Measurements from ENCODE around the gene OXCT1.
"Not testable (repeated sequence)": the region's sequence is repeated elsewhere in the genome, so short reads cannot be mapped to it uniquely, and the experiment has no call there.

Gene OXCT1

DNA sequence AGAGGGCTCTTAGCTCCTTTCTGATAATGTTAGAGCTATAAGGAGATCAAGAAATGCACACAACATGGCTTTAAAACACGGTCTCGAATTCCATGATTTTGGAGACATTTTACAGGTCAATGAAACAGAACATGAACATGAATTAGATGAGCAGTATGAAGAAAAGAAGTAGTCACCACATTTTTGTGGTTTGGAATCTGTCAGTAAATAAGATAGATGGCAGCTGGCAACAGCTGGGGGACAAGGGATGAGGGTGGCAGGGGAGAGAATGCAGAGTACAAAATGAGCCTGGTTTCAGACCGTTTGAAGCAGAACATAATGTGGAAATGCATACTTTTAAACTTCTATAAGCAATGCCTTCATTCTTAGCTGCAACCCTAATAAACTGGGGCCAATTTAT, 107.1 kb downstream of the OXCT1 start:
- 90 to 98% methylated on average over 2 to 3 of the region's 3 CpGs for WGBS, 2 experiments
- no peaks in the 10 kb centered on the region for H3K9me3 ChIP-seq (ENCODE audit: control insufficient read depth, low read length)
- H3K4me3 ChIP-seq (ENCODE audit: insufficient read depth, low read depth, low read length), result no peak overlapping the region
- H3K36me3 ChIP-seq (ENCODE audit: control insufficient read depth, insufficient read depth, low read length), result no peaks in the 10 kb centered on the region
- H3K27ac ChIP-seq (ENCODE audit: insufficient read depth, low read depth, low read length, poor library complexity, severe bottlenecking), result no peak overlapping the region
- H3K27me3 ChIP-seq (ENCODE audit: control insufficient read depth, insufficient read depth, low read length, poor library complexity, severe bottlenecking), result no peaks in the 10 kb centered on the region
- no peaks in the 10 kb centered on the region for H3K4me1 ChIP-seq (ENCODE audit: control insufficient read depth, insufficient read depth, low read length)

- Histone ChIP-seq H3K27me3 (ENCODE audit: control insufficient read depth, insufficient read depth, low read length, poor library complexity, severe bottlenecking) (no peaks in the 10 kb centered on the region), H3K9me3 (ENCODE audit: control insufficient read depth, low read length) (no peaks in the 10 kb centered on the region), H3K36me3 (ENCODE audit: control insufficient read depth, insufficient read depth, low read length) (no peaks in the 10 kb centered on the region), H3K4me3 (ENCODE audit: insufficient read depth, low read depth, low read length) (no peak overlapping the region), H3K4me1 (ENCODE audit: control insufficient read depth, insufficient read depth, low read length) (no peaks in the 10 kb centered on the region), H3K27ac (ENCODE audit: insufficient read depth, low read depth, low read length, poor library complexity, severe bottlenecking) (no peak overlapping the region)
- 91 to 100% methylated on average over 1 of the region's 1 CpG for WGBS, 2 experiments
These were observed 107.8 kb downstream of the OXCT1 start for GRCh38 chr5:41762426-41762825.

- no peak overlapping the region for H3K4me3 ChIP-seq (ENCODE audit: insufficient read depth, low read depth, low read length)
- 100% methylated on average over 1 of the region's 1 CpG; no CpG with 5 or more reads in 1 of the 2 experiments for WGBS, 2 experiments
These were observed 108.6 kb downstream of the OXCT1 start for GRCh38 chr5:41761663-41762062.

GRCh38 chr5:41755705-41756104, 114.5 kb downstream of the OXCT1 start:
- WGBS, 2 experiments, result no CpG with 5 or more reads among the region's 1 CpG
- no peaks in the 10 kb centered on the region for H3K36me3 ChIP-seq (ENCODE audit: control insufficient read depth, insufficient read depth, low read length)
- H3K9me3 ChIP-seq (ENCODE audit: control insufficient read depth, low read length), result no peaks in the 10 kb centered on the region
- no peak overlapping the region for H3K4me3 ChIP-seq (ENCODE audit: insufficient read depth, low read depth, low read length)
- H3K4me1 ChIP-seq (ENCODE audit: control insufficient read depth, insufficient read depth, low read length), result no peaks in the 10 kb centered on the region
- no peak overlapping the region for H3K27ac ChIP-seq (ENCODE audit: insufficient read depth, low read depth, low read length, poor library complexity, severe bottlenecking)
- H3K27me3 ChIP-seq (ENCODE audit: control insufficient read depth, insufficient read depth, low read length, poor library complexity, severe bottlenecking), result no peaks in the 10 kb centered on the region

More at GRCh38 chr5:41761663-41762062, 108.6 kb downstream of the OXCT1 start:
- H3K27ac ChIP-seq (ENCODE audit: insufficient read depth, low read depth, low read length, poor library complexity, severe bottlenecking), result no peak overlapping the region
- H3K9me3 ChIP-seq (ENCODE audit: control insufficient read depth, low read length), result no peaks in the 10 kb centered on the region
- H3K4me1 ChIP-seq (ENCODE audit: control insufficient read depth, insufficient read depth, low read length), result no peaks in the 10 kb centered on the region
- H3K36me3 ChIP-seq (ENCODE audit: control insufficient read depth, insufficient read depth, low read length), result no peaks in the 10 kb centered on the region
- H3K27me3 ChIP-seq (ENCODE audit: control insufficient read depth, insufficient read depth, low read length, poor library complexity, severe bottlenecking), result no peaks in the 10 kb centered on the region

- Histone ChIP-seq H3K36me3 (ENCODE audit: control insufficient read depth, insufficient read depth, low read length) (no peaks in the 10 kb centered on the region), H3K9me3 (ENCODE audit: control insufficient read depth, low read length) (no peaks in the 10 kb centered on the region), H3K27ac (ENCODE audit: insufficient read depth, low read depth, low read length, poor library complexity, severe bottlenecking) (no peak overlapping the region), H3K4me3 (ENCODE audit: insufficient read depth, low read depth, low read length) (no peak overlapping the region), H3K4me1 (ENCODE audit: control insufficient read depth, insufficient read depth, low read length) (no peaks in the 10 kb centered on the region), H3K27me3 (ENCODE audit: control insufficient read depth, insufficient read depth, low read length, poor library complexity, severe bottlenecking) (no peaks in the 10 kb centered on the region)
- 86 to 100% methylated on average over 2 of the region's 2 CpGs for WGBS, 2 experiments
These were observed 115.4 kb downstream of the OXCT1 start for GRCh38 chr5:41754857-41755256.

DNA sequence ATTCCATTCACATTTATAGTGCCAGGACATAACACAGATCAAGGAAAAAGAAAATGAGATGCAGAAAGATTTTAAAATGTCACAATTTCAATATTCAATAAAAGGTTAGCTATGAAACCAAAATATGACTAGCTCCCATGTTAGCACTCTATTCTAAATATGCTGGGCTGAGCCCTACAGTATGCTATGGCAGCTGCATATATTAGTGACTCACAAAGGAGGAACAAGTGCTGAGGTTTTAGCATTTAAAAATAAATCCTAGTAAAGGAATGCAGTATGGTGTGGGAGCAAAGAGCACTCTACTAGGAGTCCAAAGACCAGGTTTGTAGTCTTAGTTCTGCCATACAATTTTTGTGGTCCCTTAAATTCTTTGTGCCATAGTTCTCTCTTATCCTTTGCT, 118.4 kb downstream of the OXCT1 start:
- Histone ChIP-seq H3K36me3 (ENCODE audit: control insufficient read depth, insufficient read depth, low read length) (peaks cover 3% of the 10 kb centered on the region), H3K27ac (ENCODE audit: insufficient read depth, low read depth, low read length, poor library complexity, severe bottlenecking) (no peak overlapping the region), H3K4me1 (ENCODE audit: control insufficient read depth, insufficient read depth, low read length) (no peaks in the 10 kb centered on the region), H3K9me3 (ENCODE audit: control insufficient read depth, low read length) (no peaks in the 10 kb centered on the region), H3K27me3 (ENCODE audit: control insufficient read depth, insufficient read depth, low read length, poor library complexity, severe bottlenecking) (no peaks in the 10 kb centered on the region), H3K4me3 (ENCODE audit: insufficient read depth, low read depth, low read length) (no peak overlapping the region)

- no peak overlapping the region for H3K4me3 ChIP-seq (ENCODE audit: insufficient read depth, low read depth, low read length)
- no peaks in the 10 kb centered on the region for H3K27me3 ChIP-seq (ENCODE audit: control insufficient read depth, insufficient read depth, low read length, poor library complexity, severe bottlenecking)
- WGBS, 2 experiments, result 94 to 100% methylated on average over 2 of the region's 2 CpGs
- peaks cover 6% of the 10 kb centered on the region for H3K36me3 ChIP-seq (ENCODE audit: control insufficient read depth, insufficient read depth, low read length)
- no peaks in the 10 kb centered on the region for H3K4me1 ChIP-seq (ENCODE audit: control insufficient read depth, insufficient read depth, low read length)
- H3K27ac ChIP-seq (ENCODE audit: insufficient read depth, low read depth, low read length, poor library complexity, severe bottlenecking), result no peak overlapping the region
- no peaks in the 10 kb centered on the region for H3K9me3 ChIP-seq (ENCODE audit: control insufficient read depth, low read length)
These were observed 121.6 kb downstream of the OXCT1 start for GRCh38 chr5:41748631-41749030.

- H3K27me3 ChIP-seq (ENCODE audit: control insufficient read depth, insufficient read depth, low read length, poor library complexity, severe bottlenecking), result no peaks in the 10 kb centered on the region
- no peaks in the 10 kb centered on the region for H3K9me3 ChIP-seq (ENCODE audit: control insufficient read depth, low read length)
- WGBS, 2 experiments, result 95 to 96% methylated on average over 1 of the region's 1 CpG
- no peak overlapping the region for H3K4me3 ChIP-seq (ENCODE audit: insufficient read depth, low read depth, low read length)
- no peaks in the 10 kb centered on the region for H3K4me1 ChIP-seq (ENCODE audit: control insufficient read depth, insufficient read depth, low read length)
- no peak overlapping the region for H3K27ac ChIP-seq (ENCODE audit: insufficient read depth, low read depth, low read length, poor library complexity, severe bottlenecking)
- H3K36me3 ChIP-seq (ENCODE audit: control insufficient read depth, insufficient read depth, low read length), result peaks cover 6% of the 10 kb centered on the region
These were observed 122.5 kb downstream of the OXCT1 start for GRCh38 chr5:41747708-41748107.

DNA sequence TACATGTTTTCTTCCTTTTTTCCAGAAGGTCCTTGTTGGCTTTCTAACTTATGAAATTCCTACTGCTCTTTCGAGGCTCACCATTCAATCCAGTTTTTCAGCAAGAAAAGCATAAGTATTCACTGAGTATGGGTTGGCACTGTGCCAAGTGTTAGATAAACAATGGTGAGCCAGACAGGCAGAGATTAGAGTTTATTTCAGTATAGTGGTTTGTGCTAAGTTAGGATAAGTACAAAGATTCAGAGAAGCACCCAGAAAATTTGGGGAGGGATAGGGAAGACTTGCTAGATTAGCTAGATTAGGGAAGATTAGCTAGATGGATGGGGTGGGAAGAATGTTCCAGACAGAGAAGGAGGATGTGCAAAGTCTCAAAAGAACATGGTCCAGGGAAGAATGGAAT, 122.9 kb downstream of the OXCT1 start:
- peaks cover 6% of the 10 kb centered on the region for H3K36me3 ChIP-seq (ENCODE audit: control insufficient read depth, insufficient read depth, low read length)
- WGBS, 2 experiments, result 89 to 100% methylated on average over 1 of the region's 1 CpG
- H3K27ac ChIP-seq (ENCODE audit: insufficient read depth, low read depth, low read length, poor library complexity, severe bottlenecking), result no peak overlapping the region
- H3K4me1 ChIP-seq (ENCODE audit: control insufficient read depth, insufficient read depth, low read length), result no peaks in the 10 kb centered on the region
- no peak overlapping the region for H3K4me3 ChIP-seq (ENCODE audit: insufficient read depth, low read depth, low read length)
- H3K27me3 ChIP-seq (ENCODE audit: control insufficient read depth, insufficient read depth, low read length, poor library complexity, severe bottlenecking), result no peaks in the 10 kb centered on the region
- no peaks in the 10 kb centered on the region for H3K9me3 ChIP-seq (ENCODE audit: control insufficient read depth, low read length)

DNA sequence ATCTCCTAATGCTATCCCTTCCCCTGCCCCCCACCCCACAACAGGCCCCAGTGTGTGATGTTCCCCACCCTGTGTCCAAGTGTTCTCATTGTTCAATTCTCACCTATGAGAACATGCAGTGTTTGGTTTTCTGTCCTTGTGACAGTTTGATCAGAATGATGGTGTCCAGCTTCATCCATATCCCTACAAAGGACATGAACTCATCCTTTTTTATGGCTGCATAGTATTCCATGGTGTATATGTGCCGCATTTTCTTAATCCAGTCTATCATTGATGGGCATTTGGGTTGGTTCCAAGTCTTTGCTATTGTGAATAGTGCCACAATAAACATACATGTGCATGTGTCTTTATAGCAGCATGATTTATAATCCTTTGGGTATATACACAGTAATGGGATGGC, 127.6 kb downstream of the OXCT1 start:
- 89% methylated on average over 1 of the region's 1 CpG; no CpG with 5 or more reads in 1 of the 2 experiments for WGBS, 2 experiments
- not testable (repeated sequence) for H3K27ac ChIP-seq (ENCODE audit: insufficient read depth, low read depth, low read length, poor library complexity, severe bottlenecking); H3K27me3 ChIP-seq (ENCODE audit: control insufficient read depth, insufficient read depth, low read length, poor library complexity, severe bottlenecking); H3K9me3 ChIP-seq (ENCODE audit: control insufficient read depth, low read length); H3K4me3 ChIP-seq (ENCODE audit: insufficient read depth, low read depth, low read length); H3K4me1 ChIP-seq (ENCODE audit: control insufficient read depth, insufficient read depth, low read length)
- peaks cover 13% of the 10 kb centered on the region for H3K36me3 ChIP-seq (ENCODE audit: control insufficient read depth, insufficient read depth, low read length)

DNA sequence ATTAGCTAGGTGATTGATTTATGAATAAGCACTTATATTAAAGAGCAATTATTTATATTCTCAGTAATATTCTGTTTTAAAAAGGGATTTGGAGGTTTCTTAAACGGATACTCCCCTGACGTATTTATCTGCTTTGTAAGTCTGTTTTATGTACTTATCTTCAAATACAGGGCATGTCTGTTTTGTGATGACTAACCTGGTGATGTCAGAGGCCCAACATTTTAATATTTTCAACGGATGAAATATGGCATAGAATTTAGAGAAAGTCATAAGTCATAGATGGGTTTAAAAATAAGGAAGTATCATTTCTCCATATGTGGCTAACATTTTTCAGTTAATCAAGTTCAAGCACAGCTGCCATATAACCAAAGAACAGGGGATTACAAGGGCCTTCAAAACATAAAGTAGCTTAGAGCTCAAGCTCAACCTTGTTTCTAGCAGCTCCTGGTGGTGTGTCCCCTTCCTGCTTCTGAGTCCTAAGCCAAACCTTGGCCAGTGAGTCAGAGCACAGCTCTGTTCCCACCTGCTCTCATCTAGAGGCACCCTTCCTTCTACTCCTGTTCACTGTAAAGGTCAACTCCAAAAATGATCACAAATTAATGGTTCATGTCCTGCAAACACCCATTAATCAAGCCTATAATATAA, 131.4 kb downstream of the OXCT1 start:
- no peak overlapping the region for H3K4me3 ChIP-seq (ENCODE audit: insufficient read depth, low read depth, low read length)
- WGBS, 2 experiments, result 93 to 100% methylated on average over 2 to 3 of the region's 3 CpGs
- H3K27me3 ChIP-seq (ENCODE audit: control insufficient read depth, insufficient read depth, low read length, poor library complexity, severe bottlenecking), result no peaks in the 10 kb centered on the region
- H3K4me1 ChIP-seq (ENCODE audit: control insufficient read depth, insufficient read depth, low read length), result no peaks in the 10 kb centered on the region
- H3K36me3 ChIP-seq (ENCODE audit: control insufficient read depth, insufficient read depth, low read length), result peaks cover 7% of the 10 kb centered on the region
- H3K27ac ChIP-seq (ENCODE audit: insufficient read depth, low read depth, low read length, poor library complexity, severe bottlenecking), result no peak overlapping the region
- H3K9me3 ChIP-seq (ENCODE audit: control insufficient read depth, low read length), result no peaks in the 10 kb centered on the region

Data from ectodermal cell (in vitro differentiated cells).